Skeletal muscle tissue (tissue), 4 donors: Measurements from ENCODE around the gene TSKU. TPM values are rescaled to one million over a fixed set of nuclear protein-coding genes. Genes with fewer than 3 reads are reported as not detected.
"Not testable (repeated sequence)": the region's sequence is repeated elsewhere in the genome, so short reads cannot be mapped to it uniquely, and the experiment has no call there.

Source experiments
- H3K27ac ChIP-seq: one replicate; pipeline ENCODE4 v1.7.0; 2013; ENCODE audit warnings: mild to moderate bottlenecking, low read depth, low read length, inconsistent platforms
- H3K27me3 ChIP-seq, 3 donors: one replicate each; pipeline ENCODE4 v1.7.0; 2013; ENCODE audit warnings: low read length in 3 of 3; ENCODE audit not compliant: control insufficient read depth in 3 of 3, insufficient read depth in 3 of 3
- H3K36me3 ChIP-seq, 3 donors: one replicate each; pipeline ENCODE4 v1.7.0; 2013; ENCODE audit warnings: low read length in 3 of 3; ENCODE audit not compliant: control insufficient read depth in 3 of 3, insufficient read depth in 3 of 3
- H3K4me1 ChIP-seq, 3 donors: one replicate each; pipeline ENCODE4 v1.7.0; 2013; ENCODE audit warnings: low read length in 3 of 3, mild to moderate bottlenecking in 3 of 3; ENCODE audit not compliant: control insufficient read depth in 3 of 3, insufficient read depth in 3 of 3
- H3K4me3 ChIP-seq, 3 donors: one replicate each; pipeline ENCODE4 v1.7.0; 2013; ENCODE audit warnings: low read length in 3 of 3
- H3K9ac ChIP-seq, 3 donors: one replicate each; pipeline ENCODE4 v1.7.0; 2013; ENCODE audit warnings: low read length in 3 of 3, mild to moderate bottlenecking in 3 of 3, moderate library complexity in 2 of 3, low read depth in 1 of 3
- H3K9me3 ChIP-seq, 3 donors: one replicate each; pipeline ENCODE4 v1.7.0; 2013; ENCODE audit warnings: low read length in 3 of 3; ENCODE audit not compliant: control insufficient read depth in 3 of 3
- total RNA-seq: library from RNA; depleted of rRNA; stranded (reverse); fragments of >200 nt; gene quantifications from one replicate; pipeline ENCODE4 v1.2.3, GENCODE V29; 2014
- donor health status: Osteomylitis.

Gene TSKU, protein sequence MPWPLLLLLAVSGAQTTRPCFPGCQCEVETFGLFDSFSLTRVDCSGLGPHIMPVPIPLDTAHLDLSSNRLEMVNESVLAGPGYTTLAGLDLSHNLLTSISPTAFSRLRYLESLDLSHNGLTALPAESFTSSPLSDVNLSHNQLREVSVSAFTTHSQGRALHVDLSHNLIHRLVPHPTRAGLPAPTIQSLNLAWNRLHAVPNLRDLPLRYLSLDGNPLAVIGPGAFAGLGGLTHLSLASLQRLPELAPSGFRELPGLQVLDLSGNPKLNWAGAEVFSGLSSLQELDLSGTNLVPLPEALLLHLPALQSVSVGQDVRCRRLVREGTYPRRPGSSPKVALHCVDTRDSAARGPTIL
- 6.8 TPM for total RNA-seq

DNA sequence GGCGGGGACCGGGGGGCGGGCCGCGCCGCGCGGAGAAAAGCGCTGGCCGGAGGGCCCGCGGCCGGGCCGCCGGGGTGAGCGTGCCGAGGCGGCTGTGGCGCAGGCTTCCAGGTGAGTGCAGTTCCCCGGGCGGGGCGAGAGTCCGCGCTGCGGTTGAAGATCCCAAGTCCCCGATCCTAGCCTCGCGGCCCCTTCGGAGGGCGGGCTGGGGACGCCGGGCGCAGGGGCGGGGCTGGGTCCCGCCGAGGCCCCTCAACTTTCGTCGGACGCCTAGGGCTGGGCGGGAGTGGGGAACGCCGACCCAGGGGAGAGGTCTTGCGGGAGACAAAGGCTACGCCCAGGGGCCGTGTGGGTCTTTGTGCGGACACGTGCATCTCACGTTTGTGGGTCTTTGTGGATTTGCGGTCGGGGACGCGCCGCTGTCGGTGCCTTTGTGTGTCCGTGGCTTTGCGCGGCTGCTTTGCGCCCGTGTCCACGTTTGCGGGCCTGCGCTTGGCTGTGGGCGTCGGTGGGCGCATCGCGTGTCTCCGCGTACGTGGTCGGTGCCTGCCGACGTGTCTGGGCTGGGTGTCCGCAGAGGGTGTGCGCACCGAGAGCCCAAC is at the start of gene TSKU:
TSKU (plus strand) TSS at position 63 of the 602 bp plus-strand sequence. CDS start 12,261 bp downstream, outside the sequence.
- Histone ChIP-seq H3K4me1 (peaks cover 20 to 32% (median 27%) of the 10 kb centered on the region in 3 donors), H3K27me3 (peaks cover 0 to 11% (median 0%) of the 10 kb centered on the region in 3 donors), H3K36me3 (no peaks in the 10 kb centered on the region)

DNA sequence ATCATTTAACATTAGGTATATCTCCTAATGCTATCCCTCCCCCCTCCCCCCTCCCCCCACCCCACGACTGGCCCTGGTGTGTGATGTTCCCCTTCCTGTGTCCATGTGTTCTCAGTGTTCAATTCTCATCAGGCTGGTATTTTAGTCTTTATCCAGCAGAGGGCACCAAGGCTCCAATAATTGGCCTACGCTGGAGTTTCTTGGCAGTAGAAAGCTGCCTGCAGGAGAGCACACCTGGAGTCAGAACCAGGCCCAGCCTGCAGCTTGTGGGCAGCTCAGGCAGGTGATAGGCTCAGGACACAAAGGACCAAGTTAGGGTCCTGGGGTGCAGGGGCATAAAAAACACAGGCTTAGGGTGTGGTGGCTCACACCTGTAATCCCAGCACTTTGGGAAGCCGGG is 49.2 kb upstream of the TSKU start:
- H3K27me3 ChIP-seq, H3K4me1 ChIP-seq, H3K36me3 ChIP-seq, H3K9me3 ChIP-seq, H3K27ac ChIP-seq, H3K9ac ChIP-seq, H3K4me3 ChIP-seq: not testable (repeated sequence)

More for the DNA sequence above, at the start of gene TSKU:
- Histone ChIP-seq H3K9ac (peak within 1 kb of the TSS; percentile 64 to 82 (median 81)), H3K9me3 (no peaks in the 10 kb centered on the region), H3K27ac (peak within 1 kb of the TSS; percentile 73), H3K4me3 (peak within 1 kb of the TSS; percentile 61 to 85 (median 82))

DNA sequence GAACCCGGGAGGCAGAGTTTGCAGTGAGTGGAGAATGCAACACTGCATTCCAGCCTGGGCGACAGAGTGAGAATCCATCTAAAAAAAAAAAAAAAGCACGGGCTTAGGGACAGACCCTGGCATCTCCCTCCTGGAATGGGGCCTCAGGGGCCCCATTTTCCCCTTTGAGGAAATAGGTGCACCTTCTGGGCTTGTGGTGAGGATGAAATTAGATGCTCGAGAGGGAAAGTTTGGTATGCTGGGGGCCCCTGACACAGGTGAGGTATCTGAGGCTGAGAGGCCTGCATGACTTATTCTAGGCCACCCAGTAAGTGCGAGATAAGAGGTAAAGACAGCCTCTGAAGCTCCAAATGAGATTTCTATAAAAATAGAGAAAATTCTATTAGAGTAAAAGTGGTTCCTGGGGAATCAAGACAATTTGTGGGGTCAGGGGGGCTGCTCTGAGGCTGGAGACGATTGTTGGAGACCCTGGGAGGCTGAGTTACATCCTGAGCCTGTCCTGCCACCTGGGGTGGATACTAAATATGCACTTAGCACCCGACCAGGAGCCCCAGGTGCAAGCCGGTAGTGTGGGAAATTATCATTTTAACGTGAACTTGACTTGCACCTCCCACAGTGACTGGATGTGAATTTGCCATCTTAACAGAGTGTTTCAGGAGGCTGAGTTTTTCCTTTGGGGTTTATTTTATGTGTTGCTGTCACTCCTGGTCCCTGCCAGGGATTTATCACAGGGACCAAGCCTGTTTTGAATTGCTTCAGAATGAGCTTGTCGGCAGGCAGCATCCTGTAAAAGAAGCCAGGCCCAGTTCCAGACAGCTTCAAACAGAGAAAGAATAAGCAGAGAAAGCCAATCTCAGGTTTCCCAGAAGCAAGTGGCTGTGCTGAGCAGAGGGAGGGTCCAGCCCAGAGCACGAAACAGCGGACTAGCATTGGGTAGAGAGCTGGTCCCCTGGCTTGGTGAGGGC is 48.4 kb upstream of the TSKU start:
- Histone ChIP-seq H3K27ac (no peak overlapping the region), H3K4me3 (no peak overlapping the region), H3K27me3 (peaks cover 0 to 7% (median 0%) of the 10 kb centered on the region in 3 donors), H3K4me1 (no peaks in the 10 kb centered on the region), H3K9ac (no peak overlapping the region), H3K36me3 (no peaks in the 10 kb centered on the region), H3K9me3 (no peaks in the 10 kb centered on the region)

DNA sequence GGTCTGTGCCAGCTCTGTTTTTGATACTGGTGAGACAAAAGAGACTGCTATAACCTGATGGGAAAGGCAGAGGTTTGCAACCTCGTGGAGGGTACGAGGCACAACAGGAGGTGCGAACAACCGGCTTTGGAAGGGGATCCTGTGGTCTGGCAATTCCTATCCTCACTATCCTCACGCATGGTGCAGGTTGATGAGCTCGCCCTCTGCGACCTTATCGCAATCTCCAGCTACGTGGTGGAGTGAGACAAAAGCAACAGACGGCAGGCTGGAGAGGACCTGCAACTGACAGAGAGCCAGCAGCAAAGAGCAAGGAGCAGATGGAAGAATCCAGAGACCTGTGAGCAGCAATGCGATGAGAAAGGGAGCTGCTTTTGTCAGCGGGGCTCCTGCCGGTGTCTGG is 47.3 kb upstream of the TSKU start:
- no peak overlapping the region for H3K4me3 ChIP-seq
- H3K27ac ChIP-seq, result no peak overlapping the region
- no peaks in the 10 kb centered on the region for H3K4me1 ChIP-seq
- H3K9ac ChIP-seq, result no peak overlapping the region
- H3K36me3 ChIP-seq, result no peaks in the 10 kb centered on the region
- H3K27me3 ChIP-seq, result peaks cover 0 to 3% (median 0%) of the 10 kb centered on the region in 3 donors
- H3K9me3 ChIP-seq, result no peaks in the 10 kb centered on the region

DNA sequence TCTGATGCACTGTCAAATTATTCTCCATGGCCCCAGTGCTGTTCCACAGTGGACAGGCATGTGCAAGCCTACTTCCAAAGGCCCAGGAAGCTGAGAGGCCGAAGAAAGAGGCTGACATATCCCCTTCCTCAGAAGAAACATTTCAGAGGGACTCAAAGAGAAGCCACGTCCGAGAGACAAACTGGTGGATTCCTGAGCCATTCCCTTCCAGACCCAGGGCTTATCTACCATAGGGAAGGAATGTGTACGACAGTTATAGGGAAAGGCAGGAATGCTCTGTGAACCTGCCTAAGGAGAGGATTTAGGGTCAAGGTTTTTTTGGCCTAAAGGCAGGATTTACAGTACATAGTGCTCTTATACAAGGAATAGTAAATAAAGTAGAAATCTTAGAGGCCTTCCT is 46.9 kb upstream of the TSKU start:
- no peaks in the 10 kb centered on the region for H3K36me3 ChIP-seq
- H3K9me3 ChIP-seq, result no peaks in the 10 kb centered on the region
- H3K27ac ChIP-seq, result no peak overlapping the region
- H3K4me1 ChIP-seq, result no peaks in the 10 kb centered on the region
- no peak overlapping the region for H3K4me3 ChIP-seq
- no peak overlapping the region for H3K9ac ChIP-seq
- peaks cover 0 to 3% (median 0%) of the 10 kb centered on the region in 3 donors for H3K27me3 ChIP-seq

DNA sequence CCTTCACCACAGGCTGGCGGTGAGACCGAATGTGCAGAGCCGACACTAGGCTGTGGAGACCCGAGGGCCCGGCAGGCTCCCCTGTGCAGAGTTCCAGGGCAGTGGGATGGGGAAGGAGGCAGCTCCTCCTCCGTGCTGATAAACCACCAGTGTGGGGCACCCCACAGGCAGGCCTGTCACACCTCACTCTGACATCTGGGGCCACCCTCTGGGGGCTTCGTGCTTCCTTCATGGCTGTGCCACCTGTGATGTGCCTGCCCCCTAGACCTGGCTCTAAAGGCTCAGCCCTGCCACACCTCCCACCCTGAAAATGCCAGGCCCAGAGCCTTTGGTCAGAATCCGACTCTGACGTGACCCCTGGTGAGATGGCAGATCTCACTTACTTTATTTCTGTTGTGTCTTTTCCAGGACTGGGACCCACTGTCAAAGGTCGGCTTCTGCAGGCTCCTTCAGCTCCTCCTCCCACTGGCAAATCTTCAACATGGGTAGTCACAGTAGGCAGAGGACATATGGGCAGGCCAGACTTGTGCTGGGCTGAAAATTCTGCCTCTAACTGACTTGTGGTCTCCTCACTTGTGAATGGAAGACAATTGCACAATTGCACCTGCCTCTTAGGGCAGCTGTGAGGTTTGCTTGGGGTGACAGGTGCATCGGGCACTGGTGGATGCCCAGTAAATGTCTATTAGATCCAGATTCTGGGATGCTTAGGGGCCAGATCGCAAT is 46.2 kb upstream of the TSKU start:
- no peaks in the 10 kb centered on the region for H3K27me3 ChIP-seq
- no peaks in the 10 kb centered on the region for H3K9me3 ChIP-seq
- H3K36me3 ChIP-seq, result no peaks in the 10 kb centered on the region
- no peak overlapping the region for H3K27ac ChIP-seq
- no peak overlapping the region for H3K9ac ChIP-seq
- H3K4me3 ChIP-seq, result no peak overlapping the region
- H3K4me1 ChIP-seq, result no peaks in the 10 kb centered on the region

DNA sequence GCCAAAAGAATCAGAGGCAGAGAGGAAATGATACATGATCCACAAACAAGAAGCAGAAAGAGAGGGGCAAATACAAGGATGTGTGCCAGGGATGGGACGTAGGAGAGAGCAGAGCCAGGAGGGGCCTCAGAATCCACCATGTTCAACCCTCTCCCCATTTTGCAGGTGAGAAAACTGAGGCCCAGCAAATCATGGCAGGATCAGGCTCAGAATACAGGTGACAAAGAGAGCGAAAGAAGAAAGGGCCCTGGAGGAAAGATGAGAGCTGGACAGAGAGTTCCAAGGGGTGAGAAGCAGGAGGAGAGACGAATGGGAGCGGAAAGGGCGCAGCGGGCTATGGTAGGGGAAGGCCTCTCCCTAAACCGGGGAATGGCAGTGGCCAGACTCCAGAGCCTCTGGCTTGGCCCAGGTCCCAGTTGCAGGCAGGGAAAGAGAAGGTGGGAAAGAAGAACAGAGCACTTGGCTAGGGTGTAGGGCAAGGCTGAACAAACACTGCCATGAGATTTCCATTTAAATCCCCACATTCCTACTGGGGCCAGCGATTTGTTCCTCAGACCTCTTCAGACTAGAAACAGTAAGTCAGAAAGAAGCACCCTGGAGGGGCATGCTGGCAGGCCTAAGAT is 44.4 kb upstream of the TSKU start:
- Histone ChIP-seq H3K36me3 (no peaks in the 10 kb centered on the region), H3K27ac (no peak overlapping the region), H3K4me3 (no peak overlapping the region), H3K9ac (no peak overlapping the region), H3K4me1 (peaks cover 2 to 3% (median 3%) of the 10 kb centered on the region in 3 donors), H3K9me3 (no peaks in the 10 kb centered on the region), H3K27me3 (no peaks in the 10 kb centered on the region)

DNA sequence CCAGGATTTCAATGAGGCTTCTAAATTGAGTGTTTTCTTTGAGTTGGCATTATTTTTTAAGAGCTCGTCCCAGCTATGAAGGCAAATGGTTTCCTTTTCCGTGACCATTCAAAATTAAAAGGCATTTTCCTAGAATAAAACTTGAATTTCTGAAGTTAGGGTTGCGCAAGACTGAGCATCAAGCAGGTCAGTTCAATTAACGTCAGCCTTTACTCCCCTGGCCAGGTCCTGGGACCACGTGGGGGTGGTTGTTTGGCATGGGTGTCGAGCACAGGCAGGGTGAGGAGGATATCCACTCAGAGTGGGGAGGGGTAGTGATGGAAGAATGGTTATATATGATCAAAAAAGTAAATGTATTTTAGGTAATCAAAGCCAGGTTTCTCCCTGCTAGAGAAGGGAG is 43.4 kb upstream of the TSKU start:
- Histone ChIP-seq H3K4me3 (no peak overlapping the region), H3K27me3 (no peaks in the 10 kb centered on the region), H3K9ac (no peak overlapping the region), H3K27ac (no peak overlapping the region), H3K4me1 (peaks cover 2 to 3% (median 3%) of the 10 kb centered on the region in 3 donors), H3K36me3 (no peaks in the 10 kb centered on the region), H3K9me3 (no peaks in the 10 kb centered on the region)

DNA sequence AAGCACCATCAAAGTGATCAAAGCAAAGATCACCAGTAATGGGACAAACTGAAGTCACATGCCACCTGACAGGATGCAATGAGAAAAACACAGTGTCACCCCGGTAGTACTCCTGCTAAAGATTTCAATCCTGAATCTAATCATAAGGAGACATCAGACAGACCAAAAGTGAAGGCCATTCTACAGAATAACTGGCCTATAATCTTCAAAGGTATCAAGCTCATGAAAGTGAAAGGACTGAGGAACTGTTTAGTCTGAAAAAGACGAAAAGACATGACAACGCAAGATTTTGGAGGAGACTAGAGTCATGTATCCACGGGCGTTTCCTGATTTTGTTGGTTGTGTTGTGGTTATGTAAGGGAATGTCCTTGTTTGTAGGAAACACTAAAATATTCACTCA is 42.4 kb upstream of the TSKU start:
- H3K9ac ChIP-seq, result no peak overlapping the region
- no peaks in the 10 kb centered on the region for H3K27me3 ChIP-seq
- H3K9me3 ChIP-seq, result no peaks in the 10 kb centered on the region
- H3K4me3 ChIP-seq, result no peak overlapping the region
- no peak overlapping the region for H3K27ac ChIP-seq
- H3K36me3 ChIP-seq, result no peaks in the 10 kb centered on the region
- peaks cover 2 to 3% (median 3%) of the 10 kb centered on the region in 3 donors for H3K4me1 ChIP-seq
